Endothelial cell of umbilical vein (primary cell): Measurements from ENCODE around the gene PMFBP1.

Experiments
- EZH2 ChIP-seq: IDR thresholded peaks from 2 replicates; pipeline ENCODE4 v1.6.1; 2012; ENCODE audit warnings: borderline replicate concordance, low read depth, mild to moderate bottlenecking, moderate library complexity, low read length, inconsistent platforms; ENCODE audit not compliant: severe bottlenecking
- FOS ChIP-seq: IDR thresholded peaks from 2 replicates; pipeline ENCODE4 v1.6.1; 2011; ENCODE audit warnings: mild to moderate bottlenecking, low read length, moderate library complexity, borderline replicate concordance; ENCODE audit not compliant: insufficient read depth
- POLR2A ChIP-seq: IDR thresholded peaks from 2 replicates; pipeline ENCODE4 v1.6.1; 2012; ENCODE audit warnings: low read depth, mild to moderate bottlenecking, control low read depth, low read length
- POLR2AphosphoS5 ChIP-seq: IDR thresholded peaks from 2 replicates; pipeline ENCODE4 v1.6.1; 2012; ENCODE audit warnings: low read depth, mild to moderate bottlenecking, control low read depth, low read length, moderate library complexity; ENCODE audit not compliant: insufficient read depth
- TF ChIP-seq, protein P1 (sequence below), 2 donors: IDR thresholded peaks; 1 replicate in 1 of 2; 2 replicates in 1 of 2; pipeline ENCODE4 v1.5.1; 2011; ENCODE audit warnings: low read length in 2 of 2, mild to moderate bottlenecking in 2 of 2, moderate library complexity in 2 of 2, control low read depth in 1 of 2, inconsistent platforms in 1 of 2, low read depth in 1 of 2; ENCODE audit not compliant: insufficient read depth in 1 of 2; ENCODE audit errors: extremely low read depth in 1 of 2
- TF ChIP-seq, protein P2 (sequence below): IDR thresholded peaks from 2 replicates; pipeline ENCODE4 v1.6.1; 2011; ENCODE audit not compliant: insufficient read depth, insufficient read length

DNA sequence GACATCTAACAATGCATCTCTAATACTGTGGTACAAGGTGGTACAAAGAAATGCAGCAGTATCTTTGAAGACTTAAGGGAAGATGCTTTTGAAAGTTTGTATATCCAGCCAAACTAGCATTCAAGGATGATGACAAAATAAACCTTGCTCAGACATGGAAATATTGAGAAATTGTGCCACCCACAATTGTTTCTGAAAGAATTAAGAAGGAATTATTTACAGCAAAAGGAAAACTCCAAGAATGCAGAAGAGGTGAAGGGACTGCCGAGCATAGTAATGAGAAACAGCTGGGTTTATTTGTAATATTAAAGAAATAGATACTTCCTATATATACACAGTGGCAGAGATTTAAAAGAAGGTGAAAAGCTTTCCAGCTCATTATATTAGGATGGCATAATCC lies 29.5 kb downstream of the PMFBP1 start:
- TF ChIP-seq, protein P1, sequence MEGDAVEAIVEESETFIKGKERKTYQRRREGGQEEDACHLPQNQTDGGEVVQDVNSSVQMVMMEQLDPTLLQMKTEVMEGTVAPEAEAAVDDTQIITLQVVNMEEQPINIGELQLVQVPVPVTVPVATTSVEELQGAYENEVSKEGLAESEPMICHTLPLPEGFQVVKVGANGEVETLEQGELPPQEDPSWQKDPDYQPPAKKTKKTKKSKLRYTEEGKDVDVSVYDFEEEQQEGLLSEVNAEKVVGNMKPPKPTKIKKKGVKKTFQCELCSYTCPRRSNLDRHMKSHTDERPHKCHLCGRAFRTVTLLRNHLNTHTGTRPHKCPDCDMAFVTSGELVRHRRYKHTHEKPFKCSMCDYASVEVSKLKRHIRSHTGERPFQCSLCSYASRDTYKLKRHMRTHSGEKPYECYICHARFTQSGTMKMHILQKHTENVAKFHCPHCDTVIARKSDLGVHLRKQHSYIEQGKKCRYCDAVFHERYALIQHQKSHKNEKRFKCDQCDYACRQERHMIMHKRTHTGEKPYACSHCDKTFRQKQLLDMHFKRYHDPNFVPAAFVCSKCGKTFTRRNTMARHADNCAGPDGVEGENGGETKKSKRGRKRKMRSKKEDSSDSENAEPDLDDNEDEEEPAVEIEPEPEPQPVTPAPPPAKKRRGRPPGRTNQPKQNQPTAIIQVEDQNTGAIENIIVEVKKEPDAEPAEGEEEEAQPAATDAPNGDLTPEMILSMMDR (IDR thresholded peaks at IDR 0.05; ENCODE audit: extremely low read depth in 1 of 2, insufficient read depth in 1 of 2, low read depth in 1 of 2, low read length in 2 of 2): no peak
- TF ChIP-seq EZH2: no peak
- TF ChIP-seq POLR2AphosphoS5: no peak
- TF ChIP-seq POLR2A: no peak
- TF ChIP-seq, protein P2, sequence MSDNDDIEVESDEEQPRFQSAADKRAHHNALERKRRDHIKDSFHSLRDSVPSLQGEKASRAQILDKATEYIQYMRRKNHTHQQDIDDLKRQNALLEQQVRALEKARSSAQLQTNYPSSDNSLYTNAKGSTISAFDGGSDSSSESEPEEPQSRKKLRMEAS: no peak
- no peak for TF ChIP-seq FOS
